HG03354 (cell line): Measurements from ENCODE around the gene UBE2R2.
"Not testable (repeated sequence)": the region's sequence is repeated elsewhere in the genome, so short reads cannot be mapped to it uniquely, and the experiment has no call there.

Source experiments
- ATAC-seq: cut with Tn5 transposase; IDR thresholded peaks from one replicate; pipeline ENCODE4 v1.9.1; 2021; ENCODE audit warnings: mild to moderate bottlenecking; ENCODE audit not compliant: unreplicated experiment, poor library complexity, severe bottlenecking

Gene UBE2R2

GRCh38 chr9:33835625-33836260, 18.8 kb downstream of the UBE2R2 start:
- no peak for ATAC-seq

- ATAC-seq: not testable (repeated sequence)
Observed at GRCh38 chr9:33836261-33836660, 19.3 kb downstream of the UBE2R2 start.

DNA sequence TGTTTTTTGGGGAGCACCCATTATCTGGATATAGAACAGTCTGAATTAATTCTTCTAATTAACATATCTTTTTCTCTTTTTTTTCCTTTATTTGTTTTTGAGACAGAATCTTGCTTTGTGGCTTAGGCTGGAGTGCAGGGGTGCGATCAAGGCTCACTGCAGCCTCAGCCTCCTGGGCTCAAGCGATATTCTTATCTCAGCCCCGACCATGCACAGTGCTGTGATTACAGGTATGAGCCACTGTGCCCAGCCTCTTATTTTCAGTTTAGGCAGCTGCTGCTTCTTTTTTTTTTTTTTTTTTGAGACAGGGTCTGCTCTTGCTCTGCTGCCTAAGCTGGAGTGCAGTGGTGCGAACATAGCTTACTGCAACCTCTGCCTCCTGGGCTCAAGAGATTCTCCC, 20.2 kb downstream of the UBE2R2 start:
- no peak for ATAC-seq

DNA sequence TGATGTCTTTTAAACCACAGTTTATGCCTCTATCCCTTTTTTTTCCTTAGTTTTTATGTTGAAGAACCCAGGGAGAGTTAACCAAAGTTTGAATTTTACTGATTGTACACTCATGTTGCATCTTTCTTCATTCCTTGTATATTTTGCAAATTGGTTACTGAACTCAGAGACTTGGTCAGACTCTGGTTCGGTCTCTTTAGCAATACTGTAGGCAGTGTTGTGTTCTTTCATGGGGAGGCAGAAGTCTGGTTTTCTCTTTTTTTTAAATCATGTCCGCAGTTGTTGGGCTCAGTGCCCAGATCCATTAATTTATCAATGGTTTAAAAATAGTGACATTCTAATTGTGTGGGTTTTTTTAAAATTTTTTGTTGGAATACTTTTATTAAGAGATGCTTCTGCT, 23.4 kb downstream of the UBE2R2 start:
- no peak for ATAC-seq

- ATAC-seq: no peak
Observed at GRCh38 chr9:33843312-33843961, 26.5 kb downstream of the UBE2R2 start.

DNA sequence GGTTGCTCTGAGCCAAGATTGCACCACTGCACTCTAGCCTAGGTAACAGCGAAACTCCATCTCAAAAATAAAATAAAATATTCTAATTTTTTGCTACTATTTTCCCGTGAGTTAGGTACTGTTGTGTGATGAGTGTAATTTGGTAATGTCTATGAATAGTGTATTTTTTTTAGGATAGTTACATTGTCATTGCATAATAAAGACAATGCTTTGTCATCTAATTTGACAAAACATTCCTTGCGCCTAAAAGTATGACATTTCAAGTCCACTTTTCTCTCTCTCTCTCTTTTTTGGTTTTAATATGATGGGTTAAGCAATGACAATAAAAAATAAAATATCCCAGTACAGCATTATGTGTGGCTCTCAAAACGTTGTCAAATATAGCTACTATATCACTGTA, 29.3 kb downstream of the UBE2R2 start:
- no peak for ATAC-seq

DNA sequence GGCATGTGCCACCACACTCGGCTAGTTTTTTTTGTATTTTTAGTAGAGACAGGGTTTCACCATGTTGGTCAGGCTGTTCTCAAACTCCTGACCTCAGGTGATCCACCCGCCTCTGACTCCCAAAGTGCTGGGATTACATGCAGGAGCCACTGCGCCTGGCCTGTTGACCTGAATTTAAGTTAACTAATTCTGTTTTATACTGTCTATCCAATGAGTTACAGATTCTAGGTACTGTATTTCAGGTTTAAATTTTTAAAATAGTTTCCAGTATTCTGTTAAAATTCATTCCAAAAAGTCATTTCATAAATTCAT, 30.9 kb downstream of the UBE2R2 start:
- ATAC-seq: not testable (repeated sequence)

GRCh38 chr9:33850267-33850629, 33.3 kb downstream of the UBE2R2 start:
- ATAC-seq: no peak

GRCh38 chr9:33850677-33851076, 33.7 kb downstream of the UBE2R2 start:
- ATAC-seq: no peak

- ATAC-seq: no peak
Observed at GRCh38 chr9:33851301-33851700, 34.3 kb downstream of the UBE2R2 start.

GRCh38 chr9:33852216-33852826, 35.4 kb downstream of the UBE2R2 start:
- ATAC-seq: no peak

GRCh38 chr9:33856247-33856646, 39.3 kb downstream of the UBE2R2 start:
- ATAC-seq: no peak

DNA sequence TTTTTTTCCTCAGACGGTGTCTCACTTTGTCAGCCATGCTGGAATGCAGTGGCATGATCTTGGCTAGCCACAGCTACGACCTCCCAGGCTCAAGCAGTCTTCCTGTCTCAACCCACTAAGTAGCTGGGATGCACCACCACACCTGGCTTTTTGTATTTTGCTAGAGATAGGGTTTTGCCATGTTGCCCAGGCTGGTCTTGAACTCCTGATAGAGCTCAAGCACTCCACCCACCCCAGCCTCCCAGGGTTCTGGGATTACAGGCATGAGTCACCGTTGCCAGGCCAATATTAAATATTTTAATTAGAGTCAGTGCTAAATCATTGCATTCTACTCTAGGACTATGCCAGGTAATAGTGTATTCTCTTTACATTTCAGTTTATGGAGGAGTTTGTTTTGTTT, 41.5 kb downstream of the UBE2R2 start:
- ATAC-seq: no peak

DNA sequence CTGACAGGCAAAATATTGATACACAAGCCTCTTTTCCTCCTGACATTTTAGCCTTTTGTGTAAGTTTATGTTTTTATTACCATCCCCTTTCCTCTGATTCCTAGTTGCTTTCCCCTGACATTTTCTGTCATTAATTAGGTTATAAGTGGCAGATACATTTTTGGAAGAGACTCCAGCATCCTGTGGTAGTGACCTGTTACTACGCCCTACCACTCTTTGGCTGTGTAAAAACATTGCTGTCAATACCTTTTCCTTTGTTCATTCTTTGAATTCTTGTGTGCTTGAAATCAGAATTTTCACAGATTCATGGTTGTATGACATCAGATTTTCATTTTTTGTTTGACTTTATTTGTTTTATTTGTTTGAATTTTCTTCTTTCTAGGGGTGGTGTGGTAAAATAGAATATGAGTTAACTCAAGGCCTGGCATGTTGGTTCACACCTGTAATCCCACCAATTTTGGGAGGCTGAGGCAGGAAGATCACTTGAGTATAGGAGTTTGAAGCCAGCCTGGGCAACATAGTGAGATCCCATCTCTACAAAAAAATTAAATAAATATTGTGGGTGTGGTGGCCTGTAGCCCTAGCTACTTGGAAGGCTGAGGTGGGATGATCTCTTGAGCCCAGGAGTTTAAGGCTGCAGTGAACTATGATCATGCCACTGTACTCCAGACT, 43.4 kb downstream of the UBE2R2 start:
- no peak for ATAC-seq

DNA sequence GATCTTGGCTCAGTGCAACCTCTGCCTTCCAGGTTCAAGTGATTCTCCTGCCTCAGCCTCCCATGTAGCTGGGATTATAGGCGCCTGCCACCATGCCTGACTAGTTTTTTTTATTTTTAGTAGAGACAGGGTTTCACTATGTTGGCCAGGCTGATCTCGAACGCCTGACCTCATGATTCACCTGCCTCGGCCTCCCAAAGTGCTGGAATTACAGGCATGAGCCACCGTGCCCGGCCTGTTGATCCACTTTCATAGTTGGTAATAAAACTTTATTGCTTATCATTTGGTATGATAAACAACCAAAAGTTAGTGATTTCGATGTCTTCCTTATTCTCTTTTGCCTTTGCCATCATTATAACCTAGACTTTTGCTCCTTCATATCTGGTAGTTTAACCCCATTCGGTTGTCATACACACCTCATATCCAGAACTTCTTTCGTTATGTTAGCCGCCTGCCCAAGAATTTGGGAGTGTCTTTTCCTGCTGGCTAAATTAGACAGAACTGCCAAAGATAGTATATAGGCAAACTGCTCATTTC, 45.0 kb downstream of the UBE2R2 start:
- no peak for ATAC-seq

- not testable (repeated sequence) for ATAC-seq
Observed at GRCh38 chr9:33863027-33863426, 46.1 kb downstream of the UBE2R2 start.

DNA sequence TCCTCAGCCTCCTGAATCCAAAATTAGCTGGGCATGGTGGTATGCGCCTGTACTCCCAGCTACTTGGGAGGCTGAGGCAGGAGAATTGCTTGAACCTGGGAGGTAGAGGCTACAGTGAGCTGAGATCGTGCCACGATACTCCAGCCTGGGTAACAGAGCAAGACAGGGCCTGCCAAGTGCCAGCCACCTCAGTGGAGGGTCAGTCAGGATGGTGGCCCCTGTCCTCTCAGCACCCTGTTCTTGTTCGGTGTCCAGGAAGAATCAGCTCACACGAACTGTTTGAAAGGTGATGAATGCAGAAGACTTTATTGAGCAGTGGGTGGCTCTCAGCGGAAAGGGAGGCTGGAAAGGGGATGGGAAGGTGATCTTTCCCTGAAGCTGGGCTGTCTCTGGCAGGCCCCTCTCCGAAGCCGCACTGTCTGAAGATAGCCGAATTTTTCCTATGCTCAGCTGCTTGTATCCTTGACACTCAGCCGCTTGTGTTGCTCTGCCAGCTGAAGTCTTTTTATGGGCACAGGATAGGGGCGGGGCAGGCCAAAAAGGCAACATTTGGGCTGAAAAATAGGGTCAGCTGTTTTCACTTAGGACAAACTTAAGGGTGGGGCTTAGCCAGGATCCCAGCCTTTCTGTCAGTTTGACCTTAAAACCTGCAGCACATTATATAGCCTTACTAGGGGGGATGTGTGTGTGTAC, 50.9 kb downstream of the UBE2R2 start:
- ATAC-seq: no peak

GRCh38 chr9:33868440-33868973, 51.5 kb downstream of the UBE2R2 start:
- no peak for ATAC-seq

DNA sequence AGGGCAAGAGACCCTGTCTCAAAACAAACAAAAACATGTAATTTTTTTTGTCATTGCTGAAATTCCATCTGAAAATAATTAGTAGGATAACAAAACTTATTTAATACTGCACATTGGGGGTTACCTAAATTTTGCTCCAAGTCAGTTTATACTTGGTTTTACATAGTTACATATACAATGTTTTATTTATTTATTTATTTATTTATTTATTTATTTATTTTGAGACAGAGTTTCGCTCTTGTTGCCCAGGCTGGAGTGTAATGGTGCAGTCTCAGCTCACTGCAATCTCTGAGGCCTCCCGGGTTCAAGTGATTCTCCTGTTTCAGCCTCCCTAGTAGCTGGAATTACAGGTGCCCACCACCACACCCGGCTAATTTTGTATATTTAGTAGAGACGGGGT, 52.3 kb downstream of the UBE2R2 start:
- not testable (repeated sequence) for ATAC-seq
